Panc1 (cell line): ENCODE results near the gene GAB1.

Experiments used
- CTCF ChIP-seq: fragments of 450-650 bp; IDR thresholded peaks from 2 replicates; pipeline ENCODE4 v1.5.1; 2017; ENCODE audit warnings: mild to moderate bottlenecking
- REST ChIP-seq, 2 experiments: IDR thresholded peaks; 2 replicates each; pipeline ENCODE4 v1.6.1; 2011 to 2012; ENCODE audit warnings: low read depth in 2 of 2, control low read depth in 1 of 2, low read length in 1 of 2, mild to moderate bottlenecking in 1 of 2, moderate library complexity in 1 of 2; ENCODE audit not compliant: insufficient read depth in 1 of 2
- SIN3A ChIP-seq: IDR thresholded peaks from 2 replicates; pipeline ENCODE4 v1.6.1; 2012; ENCODE audit warnings: low read depth, mild to moderate bottlenecking, low read length, moderate library complexity, borderline replicate concordance; ENCODE audit not compliant: insufficient read depth
- TCF7L2 ChIP-seq: IDR thresholded peaks from 2 replicates; pipeline ENCODE4 v1.6.1; 2011; ENCODE audit warnings: mild to moderate bottlenecking, low read depth, low read length, inconsistent platforms

- TF ChIP-seq CTCF: no peak
- TF ChIP-seq SIN3A: no peak
- TF ChIP-seq REST (IDR thresholded peaks at IDR 0.05; ENCODE audit: insufficient read depth in 1 of 2, low read depth in 2 of 2, low read length in 1 of 2): no peak
- no peak for TF ChIP-seq TCF7L2
Observed at GRCh38 chr4:143313521-143313920, 23.2 kb upstream of the GAB1 start.
